ENCODE results near the gene KCTD5. TPM values are rescaled to one million over a fixed set of nuclear protein-coding genes. Genes with fewer than 3 reads are reported as not detected.
A peak's percentile ranks its signal among the peaks of the same experiment; 100 is the strongest.

KCTD5 gene
- total RNA-seq, 1 donor from 2014 or later, result 27.3 TPM

- Mint-ChIP-seq H3K4me3 (ENCODE audit: unreplicated experiment) (no peak overlapping the region), H3K36me3 (ENCODE audit: low read depth) (peaks cover 55% of the 10 kb centered on the region), H3K9me3 (ENCODE audit: low read depth) (no peaks in the 10 kb centered on the region), H3K27me3 (ENCODE audit: low read depth) (no peaks in the 10 kb centered on the region), H3K4me1 (ENCODE audit: low read depth) (peaks cover 38% of the 10 kb centered on the region), H3K27ac (ENCODE audit: unreplicated experiment) (peak overlapping the region; percentile 60)
- TF ChIP-seq CTCF (IDR thresholded peaks at IDR 0.05), result no peak
- DNase-seq (ENCODE audit: low spot score), result no peak
Observed at GRCh38 chr16:2757344-2757743, 75.0 kb downstream of the KCTD5 start.

Other genes with a start within 250 kb of the KCTD5 start
- 3.9 to 6.5 TPM (median 5.5 TPM) in 3 replicates for gene TEDC2, start 222.4 kb upstream of the KCTD5 start, total RNA-seq
- gene NTN3, start 211.2 kb upstream of the KCTD5 start, total RNA-seq, result 1.5 to 2.1 TPM (median 1.8 TPM) in 3 replicates
- gene TBC1D24, start 207.4 kb upstream of the KCTD5 start, total RNA-seq, result 17.9 to 19.6 TPM (median 18.7 TPM) in 3 replicates
- gene ATP6V0C, start 168.6 kb upstream of the KCTD5 start, total RNA-seq, result 168 to 200 TPM (median 197 TPM) in 3 replicates
- gene AMDHD2, start 162.2 kb upstream of the KCTD5 start, total RNA-seq, result 35.4 to 37.0 TPM (median 36.3 TPM) in 3 replicates
- not detected in 3 replicates for gene CEMP1, start 151.1 kb upstream of the KCTD5 start, total RNA-seq
- 39.2 to 40.6 TPM (median 39.6 TPM) in 3 replicates for gene PDPK1, start 144.5 kb upstream of the KCTD5 start, total RNA-seq
- gene PRSS27, start 37.7 kb downstream of the KCTD5 start, total RNA-seq, result 2.8 to 4.3 TPM (median 3.1 TPM) in 3 replicates
- 363 to 615 TPM (median 378 TPM) in 3 replicates for gene SRRM2, start 70.1 kb downstream of the KCTD5 start, total RNA-seq
- 205 to 231 TPM (median 225 TPM) in 3 replicates for gene ELOB, start 94.8 kb downstream of the KCTD5 start, total RNA-seq
- not detected in 3 replicates for gene PRSS33, start 105.0 kb downstream of the KCTD5 start, total RNA-seq
- not detected in 3 replicates for gene PRSS41, start 115.9 kb downstream of the KCTD5 start, total RNA-seq
- gene PRSS21, start 134.7 kb downstream of the KCTD5 start, total RNA-seq, result not detected in 3 replicates
- gene ZG16B, start 147.8 kb downstream of the KCTD5 start, total RNA-seq, result 2.1 to 2.6 TPM in 2 of 3 replicates, not detected in the other
- gene PRSS22, start 175.6 kb downstream of the KCTD5 start, total RNA-seq, result not detected in 3 replicates
- 33.4 to 43.1 TPM (median 34.7 TPM) in 3 replicates for gene FLYWCH2, start 200.7 kb downstream of the KCTD5 start, total RNA-seq
- 36.1 to 47.1 TPM (median 38.6 TPM) in 3 replicates for gene FLYWCH1, start 229.4 kb downstream of the KCTD5 start, total RNA-seq